8988T (cell line): ENCODE measurements around the gene PTPRT.

ENCODE experiments used
- DNase-seq: peaks from one replicate; pipeline ENCODE4 v3.0.0; 2011

PTPRT gene

DNA sequence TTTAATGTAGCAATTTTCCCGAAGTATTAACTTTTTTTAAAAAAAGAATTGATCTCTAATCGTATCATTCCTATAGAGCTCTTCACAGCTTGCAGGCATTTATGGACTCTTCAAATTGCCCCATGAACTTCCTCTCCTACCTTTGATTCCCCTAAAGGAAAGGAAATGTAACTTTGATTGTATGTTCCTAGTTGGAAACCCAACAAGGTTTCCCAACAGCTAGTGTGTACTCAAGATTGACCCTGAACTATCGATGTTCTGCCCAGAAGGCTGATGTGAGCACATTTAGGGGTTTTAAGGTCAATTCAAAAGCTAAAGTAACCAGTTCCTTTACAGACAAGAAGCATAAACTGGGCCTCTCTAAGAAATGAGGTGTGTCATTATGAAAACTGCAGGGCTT lies 491.7 kb downstream of the PTPRT start:
- DNase-seq: no peak

DNA sequence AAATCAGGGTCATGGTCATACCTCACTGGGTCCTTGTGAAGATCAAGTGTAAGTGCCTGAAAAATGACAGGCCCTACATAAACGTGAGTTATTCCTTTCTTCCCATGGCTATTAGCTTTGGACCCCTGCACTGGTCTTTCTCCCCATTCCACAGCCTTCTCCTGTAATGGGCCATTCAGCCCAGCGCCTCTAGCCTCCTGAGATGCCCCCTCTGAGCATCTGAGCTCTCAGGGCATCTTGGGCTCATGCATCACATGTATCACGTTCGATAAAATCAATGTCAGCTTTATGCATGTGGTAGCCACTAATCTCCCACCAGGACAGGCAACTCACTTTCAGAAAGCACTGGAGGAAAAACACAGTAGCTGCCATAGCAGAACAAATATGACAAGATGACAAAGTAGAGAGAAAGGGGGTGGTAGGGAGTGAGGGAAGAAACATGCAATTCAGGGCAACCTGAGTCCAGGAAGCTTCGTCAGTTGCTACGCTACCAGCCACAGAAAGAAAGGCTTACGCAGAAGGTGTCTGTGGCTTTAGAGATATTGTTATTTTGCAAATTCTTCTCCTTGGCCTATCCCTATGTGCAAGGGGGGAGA lies 498.8 kb downstream of the PTPRT start:
- DNase-seq: no peak

DNA sequence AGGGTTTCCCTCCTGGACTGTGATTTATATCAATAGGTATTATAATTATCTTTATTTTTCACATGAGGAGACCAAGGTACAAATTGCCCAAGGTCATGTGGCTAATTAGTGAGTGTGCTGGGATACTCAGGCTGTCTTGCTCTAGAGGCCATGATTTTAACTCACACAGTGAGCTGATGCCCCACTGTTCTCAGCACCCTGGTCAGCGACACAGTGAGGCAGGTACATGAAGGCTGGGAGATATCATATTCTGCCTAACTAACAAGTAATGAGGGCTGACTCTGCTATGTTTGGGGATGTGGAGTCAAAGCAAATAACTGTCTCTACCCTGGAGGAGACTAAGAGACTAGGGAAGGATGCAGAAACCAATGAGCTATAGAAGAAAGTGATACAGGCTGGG lies 501.1 kb downstream of the PTPRT start:
- no peak for DNase-seq

DNA sequence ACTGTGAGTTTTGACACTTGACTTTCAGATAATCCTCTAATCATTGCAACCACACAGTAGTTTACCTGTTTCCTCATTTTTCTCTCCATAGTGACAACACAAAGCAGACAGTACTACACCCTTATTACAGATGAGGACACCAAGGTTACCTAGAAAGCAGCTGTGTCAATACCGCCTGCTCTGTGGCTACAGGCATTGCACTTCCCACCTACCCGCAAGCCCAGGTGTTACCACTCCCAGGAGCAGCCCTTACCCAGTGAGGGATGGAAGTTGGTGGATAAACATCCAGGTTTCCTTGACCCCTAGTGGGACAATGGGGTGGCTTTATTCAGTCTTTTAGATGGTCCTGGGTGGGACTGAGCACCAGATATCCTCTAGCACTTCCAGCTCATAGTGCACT lies 503.6 kb downstream of the PTPRT start:
- DNase-seq: no peak

DNA sequence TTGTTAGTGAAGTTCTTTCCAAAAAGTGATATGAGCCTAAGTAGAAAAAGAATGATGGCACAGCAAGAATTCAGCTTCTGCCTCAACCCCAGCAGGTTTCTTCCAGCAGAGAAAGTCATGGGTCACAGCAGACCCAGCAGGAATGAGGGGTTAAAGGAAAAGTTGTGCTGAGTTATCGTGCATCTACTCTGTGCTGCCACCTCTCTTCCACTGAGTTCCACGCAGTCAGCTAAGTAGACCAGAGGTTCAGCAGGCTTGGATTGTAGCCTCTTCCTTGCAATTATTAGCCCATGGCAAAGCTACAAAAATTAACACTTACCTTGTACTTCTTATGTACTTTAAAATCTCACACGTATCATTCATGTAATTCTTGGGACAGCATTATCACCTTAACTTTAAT lies 510.8 kb downstream of the PTPRT start:
- DNase-seq: no peak

DNA sequence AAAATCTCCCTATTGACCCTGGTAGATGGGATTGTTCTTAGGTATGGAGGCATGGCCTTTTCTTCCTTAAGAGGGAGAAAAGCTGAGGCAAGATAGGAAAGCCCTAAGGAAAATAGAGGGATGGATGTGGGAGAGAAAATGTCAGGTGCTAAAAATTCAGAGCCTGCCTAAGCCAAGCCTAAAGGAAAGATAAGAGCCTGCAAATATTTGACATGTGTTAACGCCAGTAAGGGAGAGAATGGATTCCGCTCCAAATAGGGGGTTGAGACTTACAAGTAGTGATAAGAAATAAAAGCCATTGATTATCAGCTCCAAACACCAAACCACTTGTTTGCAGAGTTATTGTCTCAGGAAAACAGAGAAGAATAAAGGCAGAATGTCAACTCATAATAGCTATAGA lies 533.6 kb downstream of the PTPRT start:
- no peak for DNase-seq

DNA sequence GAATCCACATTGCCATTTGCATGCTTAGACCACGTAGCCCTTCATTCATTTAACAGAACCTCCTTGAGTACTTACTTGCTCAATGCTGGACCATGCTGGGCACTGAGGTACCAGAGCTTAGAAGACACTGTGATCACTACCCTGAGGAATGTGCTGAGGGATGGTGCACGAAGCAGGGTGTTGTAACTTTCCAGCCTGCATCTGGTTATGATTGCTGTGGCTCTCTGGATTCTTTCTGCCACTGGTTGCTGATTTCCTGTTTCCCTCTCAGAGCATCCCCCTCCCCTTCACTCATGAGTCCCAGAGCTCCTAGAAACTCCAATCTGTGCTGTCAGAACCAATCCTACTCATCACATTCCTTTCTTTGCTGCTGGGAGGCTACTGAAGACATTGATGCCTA lies 537.4 kb downstream of the PTPRT start:
- no peak for DNase-seq

DNA sequence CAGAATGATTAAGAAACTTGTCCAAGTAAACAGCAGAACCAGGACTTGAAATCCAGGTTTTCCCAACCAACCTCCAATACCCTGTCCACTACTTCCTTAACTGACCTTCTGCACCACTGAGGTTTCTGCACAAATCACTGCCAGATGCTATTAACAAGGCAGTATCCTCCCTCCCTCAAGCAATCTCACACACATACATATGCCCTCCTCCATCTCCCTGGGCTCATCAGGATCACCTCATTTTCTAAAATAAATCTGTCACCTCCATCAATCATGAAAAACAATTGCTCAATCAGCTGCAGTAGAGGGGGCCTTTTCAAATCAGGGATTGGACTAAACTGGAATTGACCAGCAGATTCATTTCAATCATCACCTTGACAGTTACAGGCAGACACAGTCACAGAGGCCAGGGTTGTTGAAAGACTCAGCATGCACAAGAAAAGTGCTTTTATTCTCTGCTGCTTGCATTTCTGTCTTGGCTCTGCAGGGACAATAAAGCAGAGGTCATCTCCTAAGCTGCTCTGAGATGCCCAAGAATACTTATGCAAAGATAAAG lies 539.4 kb downstream of the PTPRT start:
- no peak for DNase-seq

DNA sequence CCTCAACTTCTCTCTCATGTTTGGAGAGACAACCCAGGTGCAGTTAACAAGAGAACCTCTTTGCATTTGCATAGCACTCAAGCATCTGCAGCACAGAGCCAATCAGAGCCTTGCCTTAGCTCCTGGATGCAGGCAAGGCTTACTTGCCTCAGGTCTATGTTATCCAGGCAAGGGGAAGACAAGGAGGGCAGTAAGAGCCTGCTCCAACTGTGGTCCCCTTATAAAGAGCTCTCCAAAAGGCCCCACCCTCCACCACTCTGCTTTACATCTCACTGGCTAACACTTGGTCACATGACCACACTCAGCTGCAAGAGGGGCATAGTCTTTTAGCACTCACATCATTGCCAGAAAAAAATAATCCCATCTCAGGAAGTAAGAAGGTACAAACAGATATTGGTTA lies 540.0 kb downstream of the PTPRT start:
- DNase-seq: no peak

DNA sequence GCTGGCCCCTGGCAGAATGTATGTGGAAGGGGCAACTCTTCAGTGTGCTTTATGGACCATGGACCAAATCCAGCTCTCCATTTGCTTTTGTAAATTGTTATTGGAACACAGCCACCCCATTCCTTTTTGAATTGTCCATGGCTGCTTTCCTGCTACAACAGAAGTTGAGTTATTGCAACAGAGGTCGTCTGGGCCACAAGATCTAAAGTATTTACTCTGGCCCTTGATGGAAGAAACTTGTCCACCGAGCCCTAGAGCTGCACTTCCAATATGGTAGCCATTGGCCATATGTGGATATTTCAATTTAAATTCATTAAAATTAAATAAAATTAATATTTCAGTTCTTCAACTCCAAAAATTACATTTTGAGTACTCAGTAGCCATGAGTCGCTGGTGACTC lies 543.5 kb downstream of the PTPRT start:
- DNase-seq: no peak

DNA sequence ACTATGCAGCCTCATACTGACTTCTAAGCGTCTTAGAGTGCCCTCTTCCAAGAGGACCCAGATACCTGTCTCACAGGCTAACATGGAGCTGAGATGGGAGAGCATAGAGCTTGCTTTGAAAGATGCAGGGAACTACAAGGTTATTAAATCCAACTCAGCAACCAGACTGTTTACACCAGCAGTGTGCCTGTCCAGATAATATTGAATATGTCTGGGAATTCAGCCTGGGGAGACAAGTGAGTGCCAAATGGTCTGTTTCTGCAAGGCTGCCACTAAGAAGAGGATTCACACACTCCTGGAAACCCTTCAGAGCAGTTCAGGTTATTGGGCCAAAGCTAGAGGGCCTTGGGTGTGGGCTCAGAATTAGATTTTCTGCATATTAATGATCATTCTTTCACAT lies 547.8 kb downstream of the PTPRT start:
- DNase-seq: no peak

DNA sequence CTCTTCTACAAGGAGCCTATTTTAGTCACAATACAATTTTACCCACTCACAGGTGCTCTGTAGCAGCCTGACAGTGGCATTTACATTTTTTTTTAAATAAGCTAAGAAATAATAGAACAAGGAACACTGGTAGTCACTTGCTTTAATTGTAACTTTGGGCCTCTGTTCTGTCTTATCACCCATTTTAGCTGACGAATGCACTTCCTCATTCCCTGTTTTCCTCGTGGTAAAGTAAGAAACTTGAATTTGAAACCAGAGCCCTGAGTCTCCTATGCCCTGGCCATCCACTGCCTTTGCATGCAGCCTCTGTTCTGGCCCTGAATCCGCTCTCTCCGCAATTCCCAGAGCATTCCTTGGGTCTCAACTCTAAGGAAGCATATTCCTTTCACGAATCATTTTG lies 550.6 kb downstream of the PTPRT start:
- DNase-seq: no peak

DNA sequence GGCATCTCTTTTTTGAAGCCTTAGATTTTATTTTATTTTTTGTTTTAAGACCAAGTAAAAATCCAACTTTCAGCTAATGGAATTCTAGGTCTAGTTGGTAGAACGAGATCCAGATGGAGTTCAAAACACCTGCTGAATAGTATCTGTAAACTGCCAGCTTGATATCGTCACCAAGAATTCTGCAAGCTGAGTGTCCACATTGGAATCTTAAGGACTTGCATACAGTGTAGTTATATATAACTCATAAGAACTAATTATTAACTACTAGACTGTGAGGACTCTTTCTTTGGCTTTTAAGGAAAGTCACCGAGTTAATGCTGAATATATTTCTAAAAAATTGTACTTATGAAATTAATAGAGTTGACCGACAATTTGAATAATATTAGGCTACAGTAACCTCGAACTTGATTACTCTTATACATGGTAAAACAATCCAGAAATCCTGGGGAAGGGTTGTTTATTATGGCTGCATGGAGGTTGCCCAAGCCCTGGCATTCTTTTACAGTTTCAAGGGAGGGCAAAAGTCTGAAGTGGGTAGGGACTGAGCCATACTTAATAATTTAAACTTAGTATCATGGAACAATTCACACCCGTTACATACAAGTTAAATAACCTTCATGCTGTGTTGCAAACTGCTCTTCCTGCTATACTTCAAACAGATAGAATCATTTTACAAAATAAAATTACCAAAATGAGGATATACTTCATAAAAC lies 553.9 kb downstream of the PTPRT start:
- DNase-seq: no peak

DNA sequence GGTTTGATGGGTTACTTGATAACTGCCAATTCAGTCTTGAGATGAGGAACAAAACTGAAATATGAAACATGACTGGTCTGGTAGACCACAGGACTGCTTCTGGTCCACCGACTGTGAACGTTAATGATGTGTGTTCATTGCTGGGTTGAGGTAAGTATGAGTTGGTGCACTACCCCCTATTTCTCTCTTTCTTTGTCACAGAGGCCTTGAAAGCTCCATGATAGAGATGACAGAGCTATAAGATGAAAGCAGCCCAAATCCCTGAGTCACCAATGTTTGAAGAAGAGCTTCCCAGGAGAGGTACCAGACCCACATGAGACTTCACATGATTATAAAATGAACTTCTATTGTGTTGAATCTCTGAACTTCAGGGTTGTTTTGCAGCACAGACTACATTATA lies 555.5 kb downstream of the PTPRT start:
- no peak for DNase-seq

DNA sequence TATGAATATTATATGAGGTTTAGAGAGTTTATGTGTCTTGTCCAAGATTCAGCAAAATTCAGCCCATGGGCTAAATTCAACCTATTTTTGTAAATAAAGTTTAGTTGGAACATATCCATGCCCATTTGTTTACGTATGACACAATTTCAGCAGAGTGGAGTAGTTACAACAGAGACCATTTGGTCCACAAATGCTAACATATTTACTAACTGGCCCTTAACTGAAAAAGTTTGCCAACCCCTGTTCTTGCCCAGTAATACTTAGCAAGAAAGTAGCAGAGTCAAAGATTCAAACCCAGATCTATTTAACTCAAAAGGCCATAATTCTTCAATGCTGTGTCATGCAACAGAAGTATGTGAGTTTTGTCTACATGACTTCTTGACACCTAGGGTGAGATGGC lies 561.0 kb downstream of the PTPRT start:
- no peak for DNase-seq

DNA sequence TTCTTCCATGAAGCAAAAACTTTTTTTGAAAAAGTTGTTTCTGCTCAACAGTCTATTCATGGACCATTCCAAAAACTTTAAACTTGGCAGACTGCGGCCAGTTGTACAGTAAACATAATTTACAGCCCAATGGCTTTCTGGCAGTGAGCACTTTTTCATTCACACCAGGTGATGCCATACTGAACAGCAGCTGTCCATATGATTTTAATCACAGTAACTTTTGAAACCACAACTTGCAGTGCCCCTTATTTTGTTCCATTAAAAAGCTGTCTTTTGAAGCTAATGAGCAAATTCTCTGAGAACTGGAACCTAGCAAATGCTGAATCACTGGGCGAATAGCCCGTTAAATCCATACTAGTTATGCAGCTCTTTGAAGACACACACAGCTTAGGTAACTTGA lies 576.6 kb downstream of the PTPRT start:
- no peak for DNase-seq

DNA sequence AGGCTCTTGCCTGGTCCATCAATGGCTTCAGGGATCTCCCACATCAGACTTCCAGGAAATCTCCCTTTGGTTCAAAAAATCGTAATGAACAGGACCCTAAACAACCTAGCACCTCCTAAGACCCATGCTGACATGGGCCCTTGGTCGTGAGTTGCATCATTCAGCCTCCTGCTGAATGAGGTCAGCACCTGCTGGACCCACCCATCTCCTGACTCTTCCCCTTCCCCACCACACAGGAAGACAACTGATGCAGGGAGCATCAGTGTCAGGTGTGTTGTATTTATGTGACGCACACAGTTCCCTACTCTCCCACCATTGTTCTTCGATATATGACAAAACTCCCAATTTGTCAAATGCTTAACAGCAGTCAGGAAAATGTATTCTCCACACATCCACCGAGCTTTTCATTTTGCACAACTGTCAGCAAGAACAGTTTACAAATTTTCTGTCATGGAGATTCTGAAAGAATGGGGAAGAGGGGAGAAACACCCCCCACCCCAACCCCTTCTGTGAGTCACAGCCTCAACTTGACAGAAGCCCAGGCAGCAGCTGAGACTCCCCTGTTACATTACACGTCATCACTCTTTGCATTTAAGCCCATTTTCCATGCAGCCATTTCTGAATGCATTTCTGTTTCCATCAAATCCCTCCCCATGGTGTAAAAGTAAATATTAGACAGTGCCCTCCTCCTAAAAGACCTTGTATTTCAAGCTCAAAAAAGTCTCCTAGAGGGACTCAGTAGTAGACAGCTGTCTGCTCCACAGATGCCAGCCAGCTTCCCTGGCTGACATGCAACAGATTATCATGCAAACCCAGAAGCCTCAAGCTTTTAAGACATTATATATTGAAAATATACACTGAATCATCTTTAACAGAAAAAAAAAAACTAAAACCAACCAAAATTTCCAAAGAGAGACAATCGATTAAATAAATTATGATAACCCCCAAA lies 577.5 kb downstream of the PTPRT start:
- no peak for DNase-seq

DNA sequence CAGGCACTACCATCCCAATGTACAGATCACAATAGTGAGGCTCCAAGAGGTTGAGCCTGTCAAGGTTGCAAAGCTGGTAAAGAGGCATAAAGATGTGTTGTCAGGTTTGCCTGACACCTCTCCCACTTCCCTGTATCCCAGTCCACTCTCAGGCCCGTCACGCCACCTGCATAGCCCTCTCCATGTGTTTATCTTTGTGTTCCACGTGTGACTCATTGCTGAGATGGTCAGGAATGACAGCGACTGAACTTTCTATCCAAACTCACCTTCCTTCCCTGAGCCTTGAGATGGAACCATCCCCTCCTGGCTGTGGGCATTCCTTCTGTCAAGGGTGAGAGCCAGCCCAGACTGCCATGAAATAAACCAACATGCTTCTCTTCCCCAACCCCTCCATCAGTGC lies 578.3 kb downstream of the PTPRT start:
- DNase-seq: no peak

DNA sequence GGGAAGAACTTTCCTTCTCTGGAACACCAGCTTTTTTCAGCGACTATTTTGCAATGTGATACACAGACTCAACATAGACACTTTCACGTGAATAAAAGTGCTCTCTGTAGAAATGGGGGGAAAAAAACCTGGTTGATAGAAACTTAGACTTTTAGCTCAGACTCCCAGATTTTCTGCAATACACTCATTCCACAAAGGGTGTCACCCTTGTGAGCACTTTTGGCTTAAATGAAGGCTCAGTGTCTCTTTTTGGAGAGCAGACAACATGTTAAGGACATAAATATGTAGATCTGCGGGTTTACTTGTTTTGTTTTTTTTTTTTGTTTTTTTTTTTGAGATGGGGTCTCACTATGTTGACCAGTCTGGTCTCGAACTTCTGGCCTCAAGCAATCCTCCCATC lies 579.6 kb downstream of the PTPRT start:
- DNase-seq: no peak

DNA sequence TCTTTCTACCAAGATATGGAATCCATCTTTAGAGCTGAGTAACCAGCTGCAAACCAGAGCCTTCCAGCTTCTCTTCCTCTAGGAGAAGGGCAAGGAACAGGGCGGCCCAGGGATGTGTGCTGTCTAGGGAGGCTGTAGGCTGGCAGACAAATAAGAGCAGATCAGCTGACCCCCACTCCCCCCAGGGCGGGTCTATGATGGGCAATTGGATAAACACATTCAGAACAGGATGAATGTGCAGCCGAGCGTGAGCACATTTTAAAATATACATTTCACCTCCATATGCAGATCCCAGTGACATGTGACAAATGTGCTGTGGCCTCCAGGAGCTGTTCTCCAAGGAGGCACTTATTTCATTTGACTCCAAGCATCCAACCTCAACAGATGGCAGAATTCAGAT lies 580.1 kb downstream of the PTPRT start:
- no peak for DNase-seq

DNA sequence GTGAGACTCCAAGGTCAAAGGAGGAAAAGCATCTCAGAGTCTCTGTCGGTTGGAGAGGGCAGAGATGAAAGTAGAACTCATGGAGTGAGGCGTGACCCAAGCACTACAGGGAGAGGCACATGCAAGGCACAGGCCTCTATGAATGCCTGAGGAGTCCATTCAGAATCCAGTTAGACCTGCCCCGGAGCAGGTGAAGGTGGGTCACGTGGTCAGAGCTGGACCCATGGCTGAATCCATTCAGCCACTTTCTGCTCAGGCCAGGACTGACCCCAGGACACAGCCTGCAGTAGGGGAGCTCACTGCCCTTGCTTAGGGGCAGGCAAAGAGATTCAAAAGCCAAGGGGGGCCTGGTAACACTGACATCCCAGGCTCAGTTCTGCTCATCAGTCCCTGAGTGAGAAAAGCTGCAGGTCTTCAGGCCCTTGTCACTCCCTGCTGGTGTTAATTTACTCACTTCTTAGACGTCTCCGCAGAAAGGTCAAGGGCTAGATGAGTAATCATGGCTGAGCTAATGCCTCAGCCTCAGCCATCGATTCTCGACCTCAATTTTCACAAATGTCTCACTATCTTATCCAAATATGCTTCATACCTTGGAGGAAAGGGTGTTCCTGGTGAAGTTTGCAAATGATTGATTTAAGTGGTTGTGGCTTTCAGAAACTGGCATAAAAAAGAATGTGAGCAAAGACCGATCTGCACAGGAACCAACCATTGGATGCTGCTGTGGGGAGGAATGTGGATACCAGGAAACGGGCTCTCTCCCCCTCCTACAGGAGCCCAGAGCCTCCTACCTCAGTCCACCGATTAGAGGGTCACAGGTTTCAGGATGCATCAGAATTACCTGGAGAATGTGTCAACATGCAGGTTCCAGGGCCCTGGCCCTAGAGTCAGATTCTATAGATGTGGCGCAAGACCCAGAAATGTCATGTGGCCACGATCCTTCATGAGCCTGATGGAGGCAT lies 584.4 kb downstream of the PTPRT start:
- no peak for DNase-seq

DNA sequence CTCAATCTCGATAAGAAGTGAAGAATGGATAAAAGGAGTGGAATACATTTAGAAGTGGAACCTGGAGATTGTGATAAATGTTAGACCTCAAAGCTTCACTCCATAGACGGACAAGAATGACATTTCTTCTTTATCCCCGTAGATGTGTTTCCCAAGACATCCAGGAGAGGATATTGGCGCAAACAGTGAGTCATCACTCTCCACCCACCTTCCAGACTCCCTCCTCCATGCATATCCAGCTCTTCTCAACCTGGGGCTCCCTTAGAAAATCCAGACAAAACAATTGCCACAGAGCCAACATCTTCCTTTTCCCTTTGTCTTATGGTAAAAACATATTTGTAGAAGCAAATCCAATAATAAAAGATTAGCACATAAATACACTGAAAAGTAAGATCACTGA lies 586.1 kb downstream of the PTPRT start:
- no peak for DNase-seq

DNA sequence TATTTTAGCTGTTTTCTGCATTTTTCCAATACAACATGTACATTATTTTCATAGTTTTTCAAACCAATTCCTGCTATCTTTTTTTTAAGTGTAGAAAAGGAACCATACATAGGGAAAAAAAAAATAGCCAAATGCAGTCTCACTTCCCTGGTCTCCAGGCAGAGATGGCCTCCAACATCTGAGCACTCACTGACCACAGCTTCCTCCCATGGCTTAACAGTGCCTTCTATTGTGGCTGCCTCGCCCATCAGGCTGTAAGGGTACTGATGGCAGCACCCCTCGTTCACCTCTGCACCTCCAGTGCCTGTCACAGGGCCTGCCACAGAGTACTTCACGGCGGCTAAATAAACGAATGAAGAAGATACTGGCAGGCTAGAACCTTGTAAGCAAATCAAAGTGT lies 591.1 kb downstream of the PTPRT start:
- DNase-seq: no peak
